Nephron (organoid): ENCODE data around the gene CTNNBIP1.
"Not testable (repeated sequence)": the region's sequence is repeated elsewhere in the genome, so short reads cannot be mapped to it uniquely, and the experiment has no call there.

Source experiments
- H3K27ac Mint-ChIP-seq, 3 experiments: 2 replicates each; pipeline ENCODE4 v1.8.0; 2020; ENCODE audit warnings: mixed read lengths in 3 of 3, mild to moderate bottlenecking in 2 of 3, moderate library complexity in 1 of 3
- H3K27me3 Mint-ChIP-seq: 2 replicates; pipeline ENCODE4 v1.8.0; 2021; ENCODE audit warnings: low read depth, mild to moderate bottlenecking, moderate library complexity, mixed read lengths
- H3K36me3 Mint-ChIP-seq: 2 replicates; pipeline ENCODE4 v1.8.0; 2020; ENCODE audit warnings: low read depth, mixed read lengths
- H3K4me1 Mint-ChIP-seq: 2 replicates; pipeline ENCODE4 v1.8.0; 2020; ENCODE audit warnings: mixed read lengths
- H3K4me3 Mint-ChIP-seq, 3 experiments: 2 replicates each; pipeline ENCODE4 v1.8.0; 2020; ENCODE audit warnings: mild to moderate bottlenecking in 3 of 3, mixed read lengths in 3 of 3, moderate library complexity in 2 of 3
- H3K9me3 Mint-ChIP-seq: 2 replicates; pipeline ENCODE4 v1.8.0; 2020; ENCODE audit warnings: mixed read lengths
- CTCF ChIP-seq, 3 experiments: fragments of 200-600 bp; sonication (generic); IDR thresholded peaks; one replicate each; pipeline ENCODE4 v1.5.0; 2021; ENCODE audit warnings: antibody characterized with exemption in 3 of 3; ENCODE audit not compliant: unreplicated experiment in 3 of 3

The CTNNBIP1 gene

GRCh38 chr1:9929431-9930385, 19.6 kb upstream of the CTNNBIP1 start:
- Mint-ChIP-seq H3K4me3 (no peak overlapping the region), H3K27me3 (no peaks in the 10 kb centered on the region), H3K9me3 (no peaks in the 10 kb centered on the region), H3K4me1 (no peaks in the 10 kb centered on the region), H3K36me3 (peaks cover 42% of the 10 kb centered on the region), H3K27ac (peak overlapping the region in 1 of 3 experiments; percentile 71)
- TF ChIP-seq CTCF (IDR thresholded peaks at IDR 0.05; ENCODE audit: unreplicated experiment in 3 of 3), result no peak

DNA sequence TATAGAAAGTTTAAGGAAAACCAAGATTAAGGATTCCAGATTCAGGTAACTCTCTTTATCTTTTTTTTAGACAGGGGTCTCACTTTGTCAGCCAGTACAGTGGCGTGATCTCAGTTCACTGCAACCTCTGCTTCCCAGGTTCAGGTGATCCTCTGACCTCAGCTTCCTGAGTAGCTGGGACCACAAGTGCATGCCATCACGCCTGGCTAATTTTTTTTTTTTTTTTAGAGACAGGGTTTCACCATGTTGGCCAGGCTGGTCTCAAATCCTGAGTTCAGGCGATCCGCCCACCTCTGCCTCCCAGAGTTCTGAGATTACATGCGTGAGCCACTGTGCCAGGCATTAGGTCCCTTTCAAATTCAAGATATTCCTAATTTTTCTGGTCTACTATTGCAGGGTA, 17.2 kb upstream of the CTNNBIP1 start:
- H3K27ac Mint-ChIP-seq, result peak overlapping the region in 1 of 3 experiments; percentile 12
- H3K36me3 Mint-ChIP-seq, result peaks cover 30% of the 10 kb centered on the region
- H3K4me3 Mint-ChIP-seq, result no peak overlapping the region
- H3K9me3 Mint-ChIP-seq, result no peaks in the 10 kb centered on the region
- no peaks in the 10 kb centered on the region for H3K4me1 Mint-ChIP-seq
- no peaks in the 10 kb centered on the region for H3K27me3 Mint-ChIP-seq
- no peak for TF ChIP-seq CTCF (IDR thresholded peaks at IDR 0.05; ENCODE audit: unreplicated experiment in 3 of 3)

GRCh38 chr1:9922342-9922741, 12.3 kb upstream of the CTNNBIP1 start:
- Mint-ChIP-seq H3K27ac (peak overlapping the region in 2 of 3 experiments; percentile 21 to 60), H3K4me3 (no peak overlapping the region), H3K9me3 (no peaks in the 10 kb centered on the region), H3K27me3 (no peaks in the 10 kb centered on the region), H3K4me1 (no peaks in the 10 kb centered on the region), H3K36me3 (peaks cover 7% of the 10 kb centered on the region)
- no peak for TF ChIP-seq CTCF (IDR thresholded peaks at IDR 0.05; ENCODE audit: unreplicated experiment in 3 of 3)

DNA sequence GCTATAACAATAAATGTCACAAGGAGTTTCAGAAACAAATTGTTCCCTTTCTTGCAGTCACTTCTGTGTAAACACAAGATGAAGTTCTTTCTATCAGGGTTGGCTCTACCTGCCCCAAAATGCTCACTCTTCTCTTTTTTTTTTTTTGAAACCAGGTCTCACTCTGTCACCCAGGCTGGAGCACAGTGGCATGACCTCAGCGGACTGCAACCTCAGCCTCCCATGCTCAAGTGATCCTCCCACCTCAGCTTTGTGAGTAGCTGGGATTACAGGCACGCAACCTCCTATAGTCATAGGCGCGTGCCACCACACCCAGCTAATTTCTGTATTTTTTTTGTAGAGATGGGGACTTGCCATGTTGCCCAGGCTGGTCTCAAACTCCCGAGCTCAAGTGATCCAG, 10.5 kb upstream of the CTNNBIP1 start:
- H3K27me3 Mint-ChIP-seq, result no peaks in the 10 kb centered on the region
- H3K36me3 Mint-ChIP-seq, result no peaks in the 10 kb centered on the region
- no peaks in the 10 kb centered on the region for H3K4me1 Mint-ChIP-seq
- no peak overlapping the region for H3K4me3 Mint-ChIP-seq
- TF ChIP-seq CTCF (IDR thresholded peaks at IDR 0.05; ENCODE audit: unreplicated experiment in 3 of 3), result no peak
- no peak overlapping the region for H3K27ac Mint-ChIP-seq
- H3K9me3 Mint-ChIP-seq, result no peaks in the 10 kb centered on the region

GRCh38 chr1:9917901-9918300, 7.8 kb upstream of the CTNNBIP1 start:
- no peak for TF ChIP-seq CTCF (IDR thresholded peaks at IDR 0.05; ENCODE audit: unreplicated experiment in 3 of 3)
- H3K27ac Mint-ChIP-seq, result no peak overlapping the region
- no peak overlapping the region for H3K4me3 Mint-ChIP-seq
- H3K4me1 Mint-ChIP-seq, result peaks cover 4% of the 10 kb centered on the region
- H3K36me3 Mint-ChIP-seq, result no peaks in the 10 kb centered on the region
- peaks cover 1% of the 10 kb centered on the region for H3K27me3 Mint-ChIP-seq
- no peaks in the 10 kb centered on the region for H3K9me3 Mint-ChIP-seq

- H3K27ac Mint-ChIP-seq, H3K27me3 Mint-ChIP-seq, H3K4me3 Mint-ChIP-seq, H3K9me3 Mint-ChIP-seq, H3K4me1 Mint-ChIP-seq, H3K36me3 Mint-ChIP-seq: not testable (repeated sequence)
These were observed 7.4 kb upstream of the CTNNBIP1 start for GRCh38 chr1:9917495-9917894.
